ENCODE data around the gene DOCK2. TPM values are rescaled to one million over a fixed set of nuclear protein-coding genes. Genes with fewer than 3 reads are reported as not detected.
"Not testable (repeated sequence)": the region's sequence is repeated elsewhere in the genome, so short reads cannot be mapped to it uniquely, and the experiment has no call there.

Gene DOCK2
- total RNA-seq, 1 donor from 2014 or later = 13.6 TPM

DNA sequence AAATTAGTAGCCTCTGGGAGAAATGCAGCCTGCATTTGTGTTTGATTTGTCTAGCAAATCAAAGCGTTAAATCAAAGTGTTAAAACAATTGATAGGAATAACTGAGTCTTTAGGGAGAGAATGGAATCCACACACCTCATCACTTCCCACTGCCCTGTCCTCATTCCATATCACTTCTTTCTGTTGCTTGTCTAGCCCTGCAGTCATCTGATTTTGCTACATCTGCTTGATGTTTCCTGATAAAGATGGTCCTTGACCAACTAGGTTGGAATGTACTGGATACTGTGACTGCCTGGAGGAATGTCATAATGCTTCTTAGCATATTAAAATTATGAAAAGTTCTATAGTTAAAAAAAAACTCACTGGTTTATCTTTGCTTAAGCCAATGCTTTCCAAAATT, 119.9 kb downstream of the DOCK2 start:
- no peaks in the 10 kb centered on the region for H3K4me1 ChIP-seq (ENCODE audit: control insufficient read depth in 3 of 3, insufficient read depth in 3 of 3, low read length in 3 of 3)
- H3K9me3 ChIP-seq (ENCODE audit: control insufficient read depth in 3 of 3, low read length in 3 of 3) = no peaks in the 10 kb centered on the region
- H3K36me3 ChIP-seq (ENCODE audit: control insufficient read depth in 3 of 3, insufficient read depth in 3 of 3, low read length in 3 of 3) = no peaks in the 10 kb centered on the region
- no peaks in the 10 kb centered on the region for H3K27me3 ChIP-seq (ENCODE audit: control insufficient read depth in 3 of 3, insufficient read depth in 3 of 3, low read length in 3 of 3)
- H3K9ac ChIP-seq (ENCODE audit: low read depth in 1 of 3, low read length in 3 of 3) = no peak overlapping the region
- no peak overlapping the region for H3K4me3 ChIP-seq (ENCODE audit: low read length in 3 of 3)
- H3K27ac ChIP-seq (ENCODE audit: low read depth, low read length) = no peak overlapping the region

DNA sequence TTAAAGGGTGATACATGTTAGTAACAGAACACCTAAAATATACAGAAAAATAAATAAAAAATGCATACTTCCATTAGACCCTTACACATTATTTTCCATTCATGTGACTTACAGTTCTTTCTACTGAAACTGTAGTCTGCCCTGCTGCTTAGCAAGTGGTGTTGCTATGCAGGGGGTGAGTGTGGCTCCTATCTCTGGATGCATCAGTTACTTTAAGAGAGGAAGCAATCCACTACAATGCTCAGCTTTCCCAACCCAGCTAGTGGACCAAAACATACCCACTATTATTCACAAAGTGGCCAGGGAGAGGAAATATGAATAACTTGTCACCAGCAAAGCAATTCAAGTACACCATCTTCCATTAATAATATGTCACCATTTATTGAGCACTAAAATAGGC, 121.8 kb downstream of the DOCK2 start:
- no peaks in the 10 kb centered on the region for H3K4me1 ChIP-seq (ENCODE audit: control insufficient read depth in 3 of 3, insufficient read depth in 3 of 3, low read length in 3 of 3)
- H3K9me3 ChIP-seq (ENCODE audit: control insufficient read depth in 3 of 3, low read length in 3 of 3) = no peaks in the 10 kb centered on the region
- H3K27ac ChIP-seq (ENCODE audit: low read depth, low read length) = no peak overlapping the region
- no peak overlapping the region for H3K9ac ChIP-seq (ENCODE audit: low read depth in 1 of 3, low read length in 3 of 3)
- H3K36me3 ChIP-seq (ENCODE audit: control insufficient read depth in 3 of 3, insufficient read depth in 3 of 3, low read length in 3 of 3) = no peaks in the 10 kb centered on the region
- no peaks in the 10 kb centered on the region for H3K27me3 ChIP-seq (ENCODE audit: control insufficient read depth in 3 of 3, insufficient read depth in 3 of 3, low read length in 3 of 3)
- H3K4me3 ChIP-seq (ENCODE audit: low read length in 3 of 3) = no peak overlapping the region

GRCh38 chr5:169760229-169760628, 123.2 kb downstream of the DOCK2 start:
- Histone ChIP-seq H3K9ac (ENCODE audit: low read depth in 1 of 3, low read length in 3 of 3) (no peak overlapping the region), H3K36me3 (ENCODE audit: control insufficient read depth in 3 of 3, insufficient read depth in 3 of 3, low read length in 3 of 3) (no peaks in the 10 kb centered on the region), H3K4me3 (ENCODE audit: low read length in 3 of 3) (no peak overlapping the region), H3K27ac (ENCODE audit: low read depth, low read length) (no peak overlapping the region), H3K4me1 (ENCODE audit: control insufficient read depth in 3 of 3, insufficient read depth in 3 of 3, low read length in 3 of 3) (no peaks in the 10 kb centered on the region), H3K27me3 (ENCODE audit: control insufficient read depth in 3 of 3, insufficient read depth in 3 of 3, low read length in 3 of 3) (no peaks in the 10 kb centered on the region), H3K9me3 (ENCODE audit: control insufficient read depth in 3 of 3, low read length in 3 of 3) (no peaks in the 10 kb centered on the region)

- Histone ChIP-seq H3K4me3 (ENCODE audit: low read length in 3 of 3) (no peak overlapping the region), H3K27me3 (ENCODE audit: control insufficient read depth in 3 of 3, insufficient read depth in 3 of 3, low read length in 3 of 3) (no peaks in the 10 kb centered on the region), H3K9ac (ENCODE audit: low read depth in 1 of 3, low read length in 3 of 3) (no peak overlapping the region), H3K9me3 (ENCODE audit: control insufficient read depth in 3 of 3, low read length in 3 of 3) (no peaks in the 10 kb centered on the region), H3K4me1 (ENCODE audit: control insufficient read depth in 3 of 3, insufficient read depth in 3 of 3, low read length in 3 of 3) (no peaks in the 10 kb centered on the region), H3K36me3 (ENCODE audit: control insufficient read depth in 3 of 3, insufficient read depth in 3 of 3, low read length in 3 of 3) (no peaks in the 10 kb centered on the region), H3K27ac (ENCODE audit: low read depth, low read length) (no peak overlapping the region)
Observed at GRCh38 chr5:169762338-169763095, 125.4 kb downstream of the DOCK2 start.

- no peaks in the 10 kb centered on the region for H3K36me3 ChIP-seq (ENCODE audit: control insufficient read depth in 3 of 3, insufficient read depth in 3 of 3, low read length in 3 of 3)
- H3K9ac ChIP-seq (ENCODE audit: low read depth in 1 of 3, low read length in 3 of 3) = no peak overlapping the region
- no peaks in the 10 kb centered on the region for H3K27me3 ChIP-seq (ENCODE audit: control insufficient read depth in 3 of 3, insufficient read depth in 3 of 3, low read length in 3 of 3)
- H3K4me3 ChIP-seq (ENCODE audit: low read length in 3 of 3) = no peak overlapping the region
- H3K9me3 ChIP-seq (ENCODE audit: control insufficient read depth in 3 of 3, low read length in 3 of 3) = no peaks in the 10 kb centered on the region
- no peaks in the 10 kb centered on the region for H3K4me1 ChIP-seq (ENCODE audit: control insufficient read depth in 3 of 3, insufficient read depth in 3 of 3, low read length in 3 of 3)
- H3K27ac ChIP-seq (ENCODE audit: low read depth, low read length) = no peak overlapping the region
Observed at GRCh38 chr5:169763376-169764017, 126.4 kb downstream of the DOCK2 start.

DNA sequence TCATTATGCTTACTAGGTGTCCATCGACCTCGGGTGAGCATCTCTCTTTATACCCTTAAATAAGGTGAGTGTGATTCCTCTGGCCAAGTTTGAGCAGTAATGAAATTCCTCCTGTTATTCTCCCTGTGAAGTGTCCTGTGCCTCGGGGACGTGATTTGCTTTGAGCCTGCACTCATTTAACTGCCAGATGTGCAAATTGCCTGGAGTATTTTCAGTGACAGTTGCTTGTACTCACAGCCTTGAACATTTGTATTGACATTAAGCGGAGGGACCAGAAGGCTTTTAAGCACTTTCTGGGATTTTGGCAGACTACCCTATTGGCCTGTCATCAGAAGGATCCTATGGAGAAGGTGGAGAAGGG, 126.9 kb downstream of the DOCK2 start:
- Histone ChIP-seq H3K27ac (ENCODE audit: low read depth, low read length) (no peak overlapping the region), H3K4me1 (ENCODE audit: control insufficient read depth in 3 of 3, insufficient read depth in 3 of 3, low read length in 3 of 3) (no peaks in the 10 kb centered on the region), H3K36me3 (ENCODE audit: control insufficient read depth in 3 of 3, insufficient read depth in 3 of 3, low read length in 3 of 3) (no peaks in the 10 kb centered on the region), H3K27me3 (ENCODE audit: control insufficient read depth in 3 of 3, insufficient read depth in 3 of 3, low read length in 3 of 3) (no peaks in the 10 kb centered on the region), H3K9me3 (ENCODE audit: control insufficient read depth in 3 of 3, low read length in 3 of 3) (no peaks in the 10 kb centered on the region), H3K4me3 (ENCODE audit: low read length in 3 of 3) (no peak overlapping the region), H3K9ac (ENCODE audit: low read depth in 1 of 3, low read length in 3 of 3) (no peak overlapping the region)

DNA sequence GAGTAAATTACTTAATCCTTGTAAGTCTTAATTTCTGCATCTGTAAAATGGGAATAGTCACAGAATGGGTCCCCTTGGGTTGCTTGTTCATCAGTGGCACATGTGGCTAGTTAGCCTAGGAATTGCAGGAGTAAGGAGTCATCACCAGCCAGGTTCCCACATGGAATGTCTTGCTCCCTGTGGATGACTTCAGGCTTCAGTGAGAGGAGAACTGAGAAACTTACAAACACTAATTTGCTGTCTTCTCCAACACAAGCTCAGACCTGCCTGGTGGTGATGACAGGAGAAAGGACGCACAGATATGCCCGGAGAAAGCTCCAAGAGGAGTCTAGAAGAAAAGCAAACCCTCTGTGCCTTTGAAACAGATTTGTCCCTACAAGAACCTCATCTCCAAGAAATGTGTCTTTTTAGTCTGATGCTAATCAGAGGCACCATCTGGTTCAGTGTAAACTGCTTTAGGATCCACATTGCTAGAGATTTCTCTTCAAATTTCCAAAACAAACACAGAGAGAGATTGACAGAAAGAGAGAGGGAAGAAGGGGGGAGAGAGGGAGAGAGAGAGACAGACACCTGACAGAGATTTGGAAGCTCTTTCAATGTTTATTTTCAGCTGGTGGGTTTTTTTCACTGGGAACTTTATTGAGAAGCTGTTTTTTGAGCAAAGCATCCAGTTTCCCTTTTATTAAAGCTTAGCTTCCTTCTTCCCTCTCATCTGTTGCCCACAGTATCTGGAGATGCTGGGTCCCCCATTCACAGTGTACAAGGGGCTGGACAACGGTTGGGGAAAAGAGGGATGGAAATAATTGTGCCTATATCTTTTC, 128.3 kb downstream of the DOCK2 start:
- no peaks in the 10 kb centered on the region for H3K4me1 ChIP-seq (ENCODE audit: control insufficient read depth in 3 of 3, insufficient read depth in 3 of 3, low read length in 3 of 3)
- H3K9me3 ChIP-seq (ENCODE audit: control insufficient read depth in 3 of 3, low read length in 3 of 3) = no peaks in the 10 kb centered on the region
- H3K27ac ChIP-seq (ENCODE audit: low read depth, low read length) = no peak overlapping the region
- no peaks in the 10 kb centered on the region for H3K27me3 ChIP-seq (ENCODE audit: control insufficient read depth in 3 of 3, insufficient read depth in 3 of 3, low read length in 3 of 3)
- H3K36me3 ChIP-seq (ENCODE audit: control insufficient read depth in 3 of 3, insufficient read depth in 3 of 3, low read length in 3 of 3) = no peaks in the 10 kb centered on the region
- H3K4me3 ChIP-seq (ENCODE audit: low read length in 3 of 3) = no peak overlapping the region
- H3K9ac ChIP-seq (ENCODE audit: low read depth in 1 of 3, low read length in 3 of 3) = no peak overlapping the region

DNA sequence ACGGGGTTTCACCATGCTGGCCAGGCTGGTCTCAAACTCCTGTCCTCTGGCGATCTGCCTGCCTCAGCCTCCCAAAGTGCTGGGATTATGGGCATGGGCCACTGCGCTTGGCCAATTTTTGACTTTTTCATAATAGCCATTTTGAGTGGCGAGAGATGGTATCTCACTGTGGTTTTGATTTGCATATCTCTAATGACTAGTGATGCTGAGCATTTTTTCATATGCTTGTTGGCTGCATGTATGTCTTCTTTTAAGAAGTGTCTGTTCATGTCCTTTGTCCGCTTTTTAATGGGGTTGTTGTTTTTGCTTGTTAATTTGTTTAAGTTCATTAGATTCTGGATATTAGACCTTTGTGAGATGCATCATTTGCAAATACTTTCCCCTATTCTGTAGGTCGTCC, 129.9 kb downstream of the DOCK2 start:
- not testable (repeated sequence) for H3K9me3 ChIP-seq (ENCODE audit: control insufficient read depth in 3 of 3, low read length in 3 of 3); H3K9ac ChIP-seq (ENCODE audit: low read depth in 1 of 3, low read length in 3 of 3); H3K4me3 ChIP-seq (ENCODE audit: low read length in 3 of 3); H3K27ac ChIP-seq (ENCODE audit: low read depth, low read length); H3K27me3 ChIP-seq (ENCODE audit: control insufficient read depth in 3 of 3, insufficient read depth in 3 of 3, low read length in 3 of 3); H3K4me1 ChIP-seq (ENCODE audit: control insufficient read depth in 3 of 3, insufficient read depth in 3 of 3, low read length in 3 of 3); H3K36me3 ChIP-seq (ENCODE audit: control insufficient read depth in 3 of 3, insufficient read depth in 3 of 3, low read length in 3 of 3)

DNA sequence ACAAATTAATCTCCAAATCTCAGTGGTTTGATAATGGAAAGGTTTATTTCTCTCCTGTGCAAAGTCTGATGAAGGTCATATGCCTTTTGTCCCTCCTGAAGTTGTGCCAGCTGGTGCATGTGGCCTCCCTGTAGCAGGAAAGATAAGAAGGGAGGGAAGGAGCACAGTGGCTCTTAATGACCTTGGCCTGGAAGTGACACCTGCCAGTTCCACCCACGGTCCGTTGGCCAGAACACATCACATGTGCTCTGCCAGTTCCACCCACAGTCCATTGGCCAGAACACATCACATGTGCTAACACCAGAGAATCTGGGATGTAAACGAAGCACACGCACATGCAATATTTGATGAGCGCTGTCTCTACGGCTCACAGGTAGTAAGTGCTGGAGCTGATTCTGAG, 130.9 kb downstream of the DOCK2 start:
- no peak overlapping the region for H3K4me3 ChIP-seq (ENCODE audit: low read length in 3 of 3)
- H3K27me3 ChIP-seq (ENCODE audit: control insufficient read depth in 3 of 3, insufficient read depth in 3 of 3, low read length in 3 of 3) = no peaks in the 10 kb centered on the region
- H3K27ac ChIP-seq (ENCODE audit: low read depth, low read length) = no peak overlapping the region
- H3K9me3 ChIP-seq (ENCODE audit: control insufficient read depth in 3 of 3, low read length in 3 of 3) = no peaks in the 10 kb centered on the region
- no peaks in the 10 kb centered on the region for H3K36me3 ChIP-seq (ENCODE audit: control insufficient read depth in 3 of 3, insufficient read depth in 3 of 3, low read length in 3 of 3)
- H3K9ac ChIP-seq (ENCODE audit: low read depth in 1 of 3, low read length in 3 of 3) = no peak overlapping the region
- no peaks in the 10 kb centered on the region for H3K4me1 ChIP-seq (ENCODE audit: control insufficient read depth in 3 of 3, insufficient read depth in 3 of 3, low read length in 3 of 3)

DNA sequence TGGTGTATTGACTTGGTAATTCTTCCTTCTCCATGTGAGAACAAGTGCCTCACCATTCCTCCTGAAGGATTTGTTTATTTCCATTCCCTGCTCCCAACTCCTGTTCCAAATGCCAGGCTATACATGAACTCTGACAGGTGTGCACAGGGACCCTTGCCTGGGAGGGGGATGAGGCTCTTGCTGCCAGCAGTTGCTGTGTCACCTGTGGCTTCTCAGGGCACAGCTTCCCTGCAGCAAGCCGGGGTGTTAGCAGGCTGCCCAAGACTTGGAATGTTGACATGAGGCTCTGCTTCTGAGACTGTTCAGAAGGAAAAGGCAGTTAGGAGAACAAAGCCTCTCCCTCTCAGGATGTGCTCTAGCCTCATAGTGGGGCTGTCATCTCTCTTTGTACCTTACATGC, 131.3 kb downstream of the DOCK2 start:
- Histone ChIP-seq H3K9me3 (ENCODE audit: control insufficient read depth in 3 of 3, low read length in 3 of 3) (no peaks in the 10 kb centered on the region), H3K36me3 (ENCODE audit: control insufficient read depth in 3 of 3, insufficient read depth in 3 of 3, low read length in 3 of 3) (no peaks in the 10 kb centered on the region), H3K9ac (ENCODE audit: low read depth in 1 of 3, low read length in 3 of 3) (no peak overlapping the region), H3K27ac (ENCODE audit: low read depth, low read length) (no peak overlapping the region), H3K27me3 (ENCODE audit: control insufficient read depth in 3 of 3, insufficient read depth in 3 of 3, low read length in 3 of 3) (no peaks in the 10 kb centered on the region), H3K4me3 (ENCODE audit: low read length in 3 of 3) (no peak overlapping the region), H3K4me1 (ENCODE audit: control insufficient read depth in 3 of 3, insufficient read depth in 3 of 3, low read length in 3 of 3) (no peaks in the 10 kb centered on the region)
